ENCODE data around the gene ZNF197. TPM values are rescaled to one million over a fixed set of nuclear protein-coding genes. Genes with fewer than 3 reads are reported as not detected.

ZNF197 gene
- total and polyA plus RNA-seq, 2 of the 8 experiments (the other 6 are each of a cell fraction or from before 2014, with no cell fraction given) = 3.9 to 16.8 TPM

- DNase-seq (ENCODE audit: low read depth in 1 of 2, low spot score in 2 of 2) = no peak
- no peak overlapping the region for H3K27ac ChIP-seq (ENCODE audit: low read depth, low read length)
- CTCF ChIA-PET (ENCODE audit: partially characterized antibody) = no interaction called here
Observed at GRCh38 chr3:44682182-44682896, 57.5 kb downstream of the ZNF197 start.

More at GRCh38 chr3:44682182-44682896, 57.5 kb downstream of the ZNF197 start:
- Histone ChIP-seq H3K18ac (ENCODE audit: extremely low read depth, low read length) (no peak overlapping the region), H3K9me3 (ENCODE audit: insufficient read depth in 2 of 2, low read depth in 1 of 2, low read length in 1 of 2) (peaks cover 30 to 51% of the 10 kb centered on the region in 2 experiments), H3K14ac (ENCODE audit: insufficient read length) (no peak overlapping the region), H3K4me1 (replicated peaks in 1 of 4; ENCODE audit: control insufficient read depth in 3 of 4, insufficient read depth in 4 of 4, low read length in 3 of 4) (no peaks in the 10 kb centered on the region), H2BK20ac (ENCODE audit: low read length) (no peak overlapping the region), H2BK15ac (ENCODE audit: low read length) (no peak overlapping the region), H3K23me2 (ENCODE audit: low read depth, low read length) (no peaks in the 10 kb centered on the region), H3K4me3 (ENCODE audit: extremely low read depth in 1 of 4, insufficient read depth in 2 of 4, low read depth in 3 of 4, low read length in 4 of 4) (no peak overlapping the region), H2BK5ac (ENCODE audit: low read depth, low read length) (no peak overlapping the region), H3K4me2 (ENCODE audit: insufficient read depth in 1 of 2, low read depth in 2 of 2, low read length in 2 of 2) (no peak overlapping the region), H2BK120ac (replicated peaks; ENCODE audit: low read depth, low read length) (no peak overlapping the region), H3K4ac (replicated peaks; ENCODE audit: insufficient read length, low read depth, low read length) (no peak overlapping the region), H3K79me1 (ENCODE audit: low read depth, low read length) (no peaks in the 10 kb centered on the region), H2AK5ac (ENCODE audit: low read depth, low read length) (no peak overlapping the region), H2BK12ac (ENCODE audit: low read depth, low read length) (no peak overlapping the region), H3K79me2 (ENCODE audit: control insufficient read depth in 1 of 2, insufficient read depth in 2 of 2, low read length in 2 of 2) (no peaks in the 10 kb centered on the region), H4K91ac (replicated peaks; ENCODE audit: insufficient read length, low read length) (no peak overlapping the region), H4K20me1 (replicated peaks in 1 of 2; ENCODE audit: control insufficient read depth in 1 of 2, insufficient read depth in 2 of 2, low read length in 2 of 2) (no peaks in the 10 kb centered on the region), H4K8ac (ENCODE audit: extremely low read depth, insufficient read depth, low read length) (no peak overlapping the region), H3K36me3 (ENCODE audit: control insufficient read depth in 2 of 4, insufficient read depth in 4 of 4, low read length in 3 of 4) (peaks cover 0 to 2% (median 0%) of the 10 kb centered on the region in 4 experiments; a peak in 2 of 8 replicates), H3K9ac (replicated peaks in 1 of 4; ENCODE audit: extremely low read depth in 1 of 4, low read depth in 3 of 4, low read length in 3 of 4) (no peak overlapping the region), H3K56ac (replicated peaks; ENCODE audit: insufficient read length, low read depth, low read length) (no peak overlapping the region), H4K5ac (ENCODE audit: insufficient read length, low read depth, low read length) (no peak overlapping the region), H3K23ac (ENCODE audit: insufficient read length) (no peak overlapping the region), H3K27me3 (replicated peaks in 1 of 4; ENCODE audit: control insufficient read depth in 3 of 4, extremely low read depth in 1 of 4, insufficient read depth in 3 of 4, low read length in 3 of 4) (no peaks in the 10 kb centered on the region; a peak in 2 of 7 replicates), H2AFZ (ENCODE audit: low read length) (no peak overlapping the region)
- FAIRE-seq = no peak
- WGBS, 2 experiments (ENCODE audit: extremely low coverage in 1 of 2, insufficient coverage in 1 of 2, insufficient read length in 1 of 2, insufficient replicate concordance in 2 of 2, low coverage in 1 of 2, low lambda C conversion rate in 2 of 2, missing lambda C conversion rate in 1 of 2) = 74% methylated on average over 2 of the region's 2 CpGs; no CpG with 5 or more reads in 1 of the 2 experiments
- TF ChIP-seq SIRT6 (IDR thresholded peaks at IDR 0.05; ENCODE audit: low read length) = no peak
- no peak for TF ChIP-seq TCF12 (IDR thresholded peaks at IDR 0.05; ENCODE audit: low read depth, low read length)
- TF ChIP-seq GTF2F1 (IDR thresholded peaks at IDR 0.05; ENCODE audit: borderline replicate concordance, low read depth, low read length) = no peak
- TF ChIP-seq, protein P1, sequence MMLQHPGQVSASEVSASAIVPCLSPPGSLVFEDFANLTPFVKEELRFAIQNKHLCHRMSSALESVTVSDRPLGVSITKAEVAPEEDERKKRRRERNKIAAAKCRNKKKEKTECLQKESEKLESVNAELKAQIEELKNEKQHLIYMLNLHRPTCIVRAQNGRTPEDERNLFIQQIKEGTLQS (IDR thresholded peaks at IDR 0.05; ENCODE audit: insufficient read depth, low read depth, low read length) = no peak
- TF ChIP-seq, protein P2, sequence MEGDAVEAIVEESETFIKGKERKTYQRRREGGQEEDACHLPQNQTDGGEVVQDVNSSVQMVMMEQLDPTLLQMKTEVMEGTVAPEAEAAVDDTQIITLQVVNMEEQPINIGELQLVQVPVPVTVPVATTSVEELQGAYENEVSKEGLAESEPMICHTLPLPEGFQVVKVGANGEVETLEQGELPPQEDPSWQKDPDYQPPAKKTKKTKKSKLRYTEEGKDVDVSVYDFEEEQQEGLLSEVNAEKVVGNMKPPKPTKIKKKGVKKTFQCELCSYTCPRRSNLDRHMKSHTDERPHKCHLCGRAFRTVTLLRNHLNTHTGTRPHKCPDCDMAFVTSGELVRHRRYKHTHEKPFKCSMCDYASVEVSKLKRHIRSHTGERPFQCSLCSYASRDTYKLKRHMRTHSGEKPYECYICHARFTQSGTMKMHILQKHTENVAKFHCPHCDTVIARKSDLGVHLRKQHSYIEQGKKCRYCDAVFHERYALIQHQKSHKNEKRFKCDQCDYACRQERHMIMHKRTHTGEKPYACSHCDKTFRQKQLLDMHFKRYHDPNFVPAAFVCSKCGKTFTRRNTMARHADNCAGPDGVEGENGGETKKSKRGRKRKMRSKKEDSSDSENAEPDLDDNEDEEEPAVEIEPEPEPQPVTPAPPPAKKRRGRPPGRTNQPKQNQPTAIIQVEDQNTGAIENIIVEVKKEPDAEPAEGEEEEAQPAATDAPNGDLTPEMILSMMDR (IDR thresholded peaks at IDR 0.05; ENCODE audit: control extremely low read depth in 1 of 3, insufficient read depth in 1 of 3, low read depth in 1 of 3, low read length in 3 of 3) = no peak
- POLR2A ChIA-PET (ENCODE audit: partially characterized antibody) = interaction anchor here (0.6 to 1.8 kb wide), 2 partner anchors 11 to 120 kb away, joined by 3 to 4 read pairs; no protein-coding TSS in a partner anchor
